HepG2 (cell line): Measurements from ENCODE around the gene CTDNEP1. TPM values are rescaled to one million over a fixed set of nuclear protein-coding genes. Genes with fewer than 3 reads are reported as not detected.

Experiments used
- AGO1 ChIP-seq: fragments of 200-400 bp; formaldehyde crosslinking; IDR thresholded peaks from 2 replicates; pipeline ENCODE4 v1.6.1; 2017; ENCODE audit warnings: mild to moderate bottlenecking, low read depth, low read length, moderate library complexity; ENCODE audit not compliant: poor library complexity, severe bottlenecking
- ATRX ChIP-seq: sonication (generic); formaldehyde crosslinking; IDR thresholded peaks from 2 replicates; pipeline ENCODE4 v1.4.0; 2020; ENCODE audit warnings: missing genetic modification reagents, borderline replicate concordance
- CEBPB ChIP-seq: IDR thresholded peaks from 2 replicates; pipeline ENCODE4 v1.6.1; 2011; ENCODE audit warnings: low read depth, low read length, improper control_type of control experiment, borderline replicate concordance
- EED ChIP-seq: sonication (generic); formaldehyde crosslinking; IDR thresholded peaks from 2 replicates; pipeline ENCODE4 v1.5.0; 2020; ENCODE audit warnings: mild to moderate bottlenecking, missing genetic modification reagents
- EZH2 ChIP-seq: conservative IDR thresholded peaks from 2 replicates; pipeline ENCODE4 v1.6.1; 2012; ENCODE audit warnings: mild to moderate bottlenecking, low read depth, low read length, moderate library complexity
- HCFC1 ChIP-seq: fragments of 150-350 bp; IDR thresholded peaks from 2 replicates; pipeline ENCODE4 v1.6.1; 2014; ENCODE audit warnings: low read depth, low read length
- HMGA1 ChIP-seq: sonication (generic); formaldehyde crosslinking; conservative IDR thresholded peaks from 2 replicates; pipeline ENCODE4 v1.4.0; 2020; ENCODE audit warnings: missing genetic modification reagents
- HOXA5 ChIP-seq: sonication (generic); formaldehyde crosslinking; IDR thresholded peaks from 2 replicates; pipeline ENCODE4 v1.4.0; 2020; ENCODE audit warnings: missing genetic modification reagents
- KAT8 ChIP-seq: IDR thresholded peaks from 2 replicates; pipeline ENCODE4 v1.6.1; 2016; ENCODE audit warnings: missing genetic modification reagents, missing compliant biosample characterization
- NRL ChIP-seq: sonication (generic); formaldehyde crosslinking; IDR thresholded peaks from 2 replicates; pipeline ENCODE4 v1.5.0; 2020; ENCODE audit warnings: missing genetic modification reagents, mild to moderate bottlenecking, moderate library complexity, borderline replicate concordance
- RBM22 ChIP-seq: fragments of 200-400 bp; formaldehyde crosslinking; optimal IDR thresholded peaks from 2 replicates; pipeline ENCODE3; 2017; ENCODE audit warnings: mild to moderate bottlenecking, low read length, moderate library complexity
- RFX3 ChIP-seq: IDR thresholded peaks from 2 replicates; pipeline ENCODE4 v1.6.1; 2016; ENCODE audit warnings: missing biosample characterization, missing genetic modification reagents
- SALL2 ChIP-seq: sonication (generic); formaldehyde crosslinking; IDR thresholded peaks from 2 replicates; pipeline ENCODE4 v1.8.1; 2023; ENCODE audit warnings: mild to moderate bottlenecking, missing genetic modification reagents, inconsistent platforms
- SP1 ChIP-seq, 2 experiments: fragments of 450-650 bp in 1 of 2; sonication (generic) in 1 of 2; formaldehyde crosslinking in 1 of 2; IDR thresholded peaks; 2 replicates each; pipeline versions ENCODE4 v1.4.0 to v1.6.1; 2016 to 2020; ENCODE audit warnings: missing genetic modification reagents in 1 of 2
- ZBTB42 ChIP-seq: sonication (generic); formaldehyde crosslinking; IDR thresholded peaks from 2 replicates; pipeline ENCODE4 v1.5.0; 2020; ENCODE audit warnings: mild to moderate bottlenecking, missing genetic modification reagents
- ZFX ChIP-seq: sonication (generic); formaldehyde crosslinking; IDR thresholded peaks from 2 replicates; pipeline ENCODE4 v1.4.0; 2020; ENCODE audit warnings: mild to moderate bottlenecking, low read depth, missing genetic modification reagents, moderate library complexity
- ZNF672 ChIP-seq: sonication (generic); formaldehyde crosslinking; IDR thresholded peaks from 2 replicates; pipeline ENCODE4 v1.8.1; 2022; ENCODE audit warnings: missing genetic modification reagents
- ZNF766 ChIP-seq: sonication (generic); formaldehyde crosslinking; IDR thresholded peaks from 2 replicates; pipeline ENCODE4 v1.5.0; 2020; ENCODE audit warnings: missing genetic modification reagents, borderline replicate concordance
- polyA plus RNA-seq, 8 experiments: library from polyadenylated mRNA; depleted of rRNA in 3 of 8; stranded (reverse) in 7 of 8; unstranded in 1 of 8; fragments of >200 nt; fragmentation: Illumina TruSeq in 4 of 8; extraction: Trizol in 4 of 8; gene quantifications; 2 replicates each; pipeline versions ENCODE4 v1.2.1 to v1.2.3, GENCODE V29; 2011 to 2016; ENCODE audit warnings: low read depth in 4 of 8, missing spikeins in 1 of 8, mixed read lengths in 1 of 8; ENCODE audit not compliant: insufficient read depth in 1 of 8
- total RNA-seq, 5 experiments: library from RNA; depleted of rRNA; stranded (reverse); fragments of >200 nt; fragmentation: Illumina TruSeq; extraction: Trizol; gene quantifications; 2 replicates each; pipeline ENCODE4 v1.2.3, GENCODE V29; 2016; ENCODE audit warnings: low read depth in 1 of 5
- TF ChIP-seq, protein P1 (sequence below): IDR thresholded peaks from 2 replicates; pipeline ENCODE4 v1.6.1; 2012; ENCODE audit warnings: low read depth, low read length, improper control_type of control experiment
- TF ChIP-seq, protein P2 (sequence below): sonication (generic); formaldehyde crosslinking; IDR thresholded peaks from 2 replicates; pipeline ENCODE4 v1.8.0; 2022; ENCODE audit warnings: low read depth, missing genetic modification reagents
- TF ChIP-seq, protein P3 (sequence below): sonication (generic); formaldehyde crosslinking; IDR thresholded peaks from 2 replicates; pipeline ENCODE4 v1.4.0; 2020; ENCODE audit warnings: mild to moderate bottlenecking, low read depth, missing genetic modification reagents
- TF ChIP-seq, protein P4 (sequence below): sonication (generic); formaldehyde crosslinking; IDR thresholded peaks from 2 replicates; pipeline ENCODE4 v1.4.0; 2020; ENCODE audit warnings: missing genetic modification reagents
- TF ChIP-seq, protein P5 (sequence below): sonication (generic); formaldehyde crosslinking; IDR thresholded peaks from 2 replicates; pipeline ENCODE4 v1.5.0; 2020; ENCODE audit warnings: missing genetic modification reagents

The CTDNEP1 gene
- total and polyA plus RNA-seq, 2 of the 13 experiments (the other 11 are each of a cell fraction or from before 2014, with no cell fraction given): 19.8 to 118 TPM

DNA sequence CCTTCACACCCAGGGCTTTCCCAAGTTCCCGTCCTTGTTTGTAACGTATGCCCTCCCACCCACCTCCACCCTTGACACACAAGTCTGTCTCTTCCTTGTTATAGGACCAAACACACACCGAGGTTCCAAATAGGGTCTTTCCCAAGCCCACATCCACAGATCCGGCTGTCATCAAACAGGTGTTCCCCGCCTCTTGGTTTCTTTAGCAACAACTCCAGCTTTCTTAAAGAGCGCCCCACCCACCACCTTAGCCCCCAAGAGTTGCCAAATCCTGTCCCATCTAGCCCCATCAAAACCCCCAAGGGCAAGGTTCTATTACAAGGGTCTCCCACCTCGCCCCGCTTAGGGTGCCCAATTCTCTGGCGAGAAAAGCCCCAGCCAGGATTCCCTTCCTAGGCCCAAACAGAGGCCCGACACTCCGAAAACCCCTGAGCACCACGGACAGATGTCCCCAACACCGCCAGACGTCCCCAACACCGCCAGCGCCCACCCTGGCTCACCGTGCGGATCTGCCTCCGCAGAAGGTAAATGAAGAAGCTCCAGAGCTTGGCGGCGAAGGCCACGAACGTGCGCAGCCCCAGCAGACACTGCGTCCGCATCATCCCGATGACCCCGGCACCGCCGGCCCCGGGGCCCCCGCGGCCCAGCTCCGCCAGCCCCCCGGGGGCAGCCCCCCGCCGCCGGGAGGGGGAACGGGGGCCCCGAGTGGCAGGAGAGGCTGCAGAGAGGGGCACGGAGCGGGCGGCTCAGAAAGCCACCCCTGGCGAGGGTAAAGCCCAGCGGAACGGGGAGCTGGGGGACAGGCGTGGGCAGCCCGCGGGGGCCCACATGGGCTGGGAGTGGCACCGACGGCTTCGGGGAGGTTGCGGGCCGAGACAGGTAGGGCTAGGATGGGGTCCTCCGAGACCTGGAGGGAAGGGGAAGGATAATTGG lies 573 bp downstream of the CTDNEP1 start (continued):
- no peak for TF ChIP-seq SP1 (IDR thresholded peaks at IDR 0.05)
- no peak for TF ChIP-seq SP1 (CRISPR knock-in tag; IDR thresholded peaks at IDR 0.05)
- no peak for TF ChIP-seq EZH2
- TF ChIP-seq, protein P1, sequence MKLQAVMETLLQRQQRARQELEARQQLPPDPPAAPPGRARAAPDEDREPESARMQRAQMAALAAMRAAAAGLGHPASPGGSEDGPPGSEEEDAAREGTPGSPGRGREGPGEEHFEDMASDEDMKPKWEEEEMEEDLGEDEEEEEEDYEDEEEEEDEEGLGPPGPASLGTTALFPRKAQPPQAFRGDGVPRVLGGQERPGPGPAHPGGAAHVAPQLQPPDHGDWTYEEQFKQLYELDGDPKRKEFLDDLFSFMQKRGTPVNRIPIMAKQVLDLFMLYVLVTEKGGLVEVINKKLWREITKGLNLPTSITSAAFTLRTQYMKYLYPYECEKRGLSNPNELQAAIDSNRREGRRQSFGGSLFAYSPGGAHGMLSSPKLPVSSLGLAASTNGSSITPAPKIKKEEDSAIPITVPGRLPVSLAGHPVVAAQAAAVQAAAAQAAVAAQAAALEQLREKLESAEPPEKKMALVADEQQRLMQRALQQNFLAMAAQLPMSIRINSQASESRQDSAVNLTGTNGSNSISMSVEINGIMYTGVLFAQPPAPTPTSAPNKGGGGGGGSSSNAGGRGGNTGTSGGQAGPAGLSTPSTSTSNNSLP: no peak
- no peak for TF ChIP-seq ZBTB42 (CRISPR knock-in tag)
- TF ChIP-seq, protein P2, sequence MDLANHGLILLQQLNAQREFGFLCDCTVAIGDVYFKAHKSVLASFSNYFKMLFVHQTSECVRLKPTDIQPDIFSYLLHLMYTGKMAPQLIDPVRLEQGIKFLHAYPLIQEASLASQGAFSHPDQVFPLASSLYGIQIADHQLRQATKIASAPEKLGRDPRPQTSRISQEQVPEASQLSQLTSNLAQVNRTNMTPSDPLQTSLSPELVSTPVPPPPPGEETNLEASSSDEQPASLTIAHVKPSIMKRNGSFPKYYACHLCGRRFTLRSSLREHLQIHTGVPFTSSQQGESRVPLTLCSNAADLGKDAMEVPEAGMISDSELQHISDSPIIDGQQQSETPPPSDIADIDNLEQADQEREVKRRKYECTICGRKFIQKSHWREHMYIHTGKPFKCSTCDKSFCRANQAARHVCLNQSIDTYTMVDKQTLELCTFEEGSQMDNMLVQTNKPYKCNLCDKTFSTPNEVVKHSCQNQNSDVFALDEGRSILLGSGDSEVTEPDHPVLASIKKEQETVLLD (CRISPR knock-in tag): peak; percentile 30; the same call in 1 of the 2 replicates
- TF ChIP-seq KAT8 (CRISPR knock-in tag): no peak
- no peak for TF ChIP-seq HMGA1 (CRISPR knock-in tag)
- no peak for TF ChIP-seq CEBPB
- TF ChIP-seq RBM22: peak; percentile 27
- TF ChIP-seq ZNF766 (CRISPR knock-in tag): peak; percentile 39; the same call in 1 of the 2 replicates
- no peak for TF ChIP-seq NRL (CRISPR knock-in tag)
- no peak for TF ChIP-seq HOXA5 (CRISPR knock-in tag)
- TF ChIP-seq, protein P3, sequence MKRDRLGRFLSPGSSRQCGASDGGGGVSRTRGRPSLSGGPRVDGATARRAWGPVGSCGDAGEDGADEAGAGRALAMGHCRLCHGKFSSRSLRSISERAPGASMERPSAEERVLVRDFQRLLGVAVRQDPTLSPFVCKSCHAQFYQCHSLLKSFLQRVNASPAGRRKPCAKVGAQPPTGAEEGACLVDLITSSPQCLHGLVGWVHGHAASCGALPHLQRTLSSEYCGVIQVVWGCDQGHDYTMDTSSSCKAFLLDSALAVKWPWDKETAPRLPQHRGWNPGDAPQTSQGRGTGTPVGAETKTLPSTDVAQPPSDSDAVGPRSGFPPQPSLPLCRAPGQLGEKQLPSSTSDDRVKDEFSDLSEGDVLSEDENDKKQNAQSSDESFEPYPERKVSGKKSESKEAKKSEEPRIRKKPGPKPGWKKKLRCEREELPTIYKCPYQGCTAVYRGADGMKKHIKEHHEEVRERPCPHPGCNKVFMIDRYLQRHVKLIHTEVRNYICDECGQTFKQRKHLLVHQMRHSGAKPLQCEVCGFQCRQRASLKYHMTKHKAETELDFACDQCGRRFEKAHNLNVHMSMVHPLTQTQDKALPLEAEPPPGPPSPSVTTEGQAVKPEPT (CRISPR knock-in tag): no peak
- peak; percentile 37; the same call in 1 of the 2 replicates for TF ChIP-seq ZFX (CRISPR knock-in tag)
- TF ChIP-seq HCFC1: no peak
- no peak for TF ChIP-seq AGO1
- TF ChIP-seq ATRX (CRISPR knock-in tag): no peak
- TF ChIP-seq, protein P4, sequence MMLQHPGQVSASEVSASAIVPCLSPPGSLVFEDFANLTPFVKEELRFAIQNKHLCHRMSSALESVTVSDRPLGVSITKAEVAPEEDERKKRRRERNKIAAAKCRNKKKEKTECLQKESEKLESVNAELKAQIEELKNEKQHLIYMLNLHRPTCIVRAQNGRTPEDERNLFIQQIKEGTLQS (CRISPR knock-in tag): no peak
- TF ChIP-seq EED: no peak
- no peak for TF ChIP-seq ZNF672
- no peak for TF ChIP-seq SALL2 (CRISPR knock-in tag)
- TF ChIP-seq, protein P5, sequence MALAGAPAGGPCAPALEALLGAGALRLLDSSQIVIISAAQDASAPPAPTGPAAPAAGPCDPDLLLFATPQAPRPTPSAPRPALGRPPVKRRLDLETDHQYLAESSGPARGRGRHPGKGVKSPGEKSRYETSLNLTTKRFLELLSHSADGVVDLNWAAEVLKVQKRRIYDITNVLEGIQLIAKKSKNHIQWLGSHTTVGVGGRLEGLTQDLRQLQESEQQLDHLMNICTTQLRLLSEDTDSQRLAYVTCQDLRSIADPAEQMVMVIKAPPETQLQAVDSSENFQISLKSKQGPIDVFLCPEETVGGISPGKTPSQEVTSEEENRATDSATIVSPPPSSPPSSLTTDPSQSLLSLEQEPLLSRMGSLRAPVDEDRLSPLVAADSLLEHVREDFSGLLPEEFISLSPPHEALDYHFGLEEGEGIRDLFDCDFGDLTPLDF (CRISPR knock-in tag): no peak
- no peak for TF ChIP-seq RFX3 (CRISPR knock-in tag)
